ENCODE results near the gene SMYD3. TPM values are rescaled to one million over a fixed set of nuclear protein-coding genes. Genes with fewer than 3 reads are reported as not detected.

Gene SMYD3
- total RNA-seq, 1 donor = 171 TPM

GRCh38 chr1:246081856-246082668, 425.0 kb downstream of the SMYD3 start:
- Histone ChIP-seq H3K27me3 (ENCODE audit: insufficient read depth, low read length) (no peaks in the 10 kb centered on the region), H3K36me3 (ENCODE audit: insufficient read depth, low read length) (no peaks in the 10 kb centered on the region), H2AFZ (ENCODE audit: low read length) (no peak overlapping the region), H3K4me2 (ENCODE audit: insufficient read depth, low read length) (no peak overlapping the region), H3K9me3 (ENCODE audit: low read depth, low read length) (peaks cover 2% of the 10 kb centered on the region), H3K4me3 (ENCODE audit: insufficient read depth, low read length) (no peak overlapping the region), H3K79me2 (ENCODE audit: insufficient read depth, low read length) (no peaks in the 10 kb centered on the region), H4K20me1 (ENCODE audit: insufficient read depth, low read length) (no peaks in the 10 kb centered on the region), H3K27ac (ENCODE audit: low read depth, low read length) (no peak overlapping the region), H3K4me1 (ENCODE audit: insufficient read depth, low read length) (no peaks in the 10 kb centered on the region)
- TF ChIP-seq, protein P1, sequence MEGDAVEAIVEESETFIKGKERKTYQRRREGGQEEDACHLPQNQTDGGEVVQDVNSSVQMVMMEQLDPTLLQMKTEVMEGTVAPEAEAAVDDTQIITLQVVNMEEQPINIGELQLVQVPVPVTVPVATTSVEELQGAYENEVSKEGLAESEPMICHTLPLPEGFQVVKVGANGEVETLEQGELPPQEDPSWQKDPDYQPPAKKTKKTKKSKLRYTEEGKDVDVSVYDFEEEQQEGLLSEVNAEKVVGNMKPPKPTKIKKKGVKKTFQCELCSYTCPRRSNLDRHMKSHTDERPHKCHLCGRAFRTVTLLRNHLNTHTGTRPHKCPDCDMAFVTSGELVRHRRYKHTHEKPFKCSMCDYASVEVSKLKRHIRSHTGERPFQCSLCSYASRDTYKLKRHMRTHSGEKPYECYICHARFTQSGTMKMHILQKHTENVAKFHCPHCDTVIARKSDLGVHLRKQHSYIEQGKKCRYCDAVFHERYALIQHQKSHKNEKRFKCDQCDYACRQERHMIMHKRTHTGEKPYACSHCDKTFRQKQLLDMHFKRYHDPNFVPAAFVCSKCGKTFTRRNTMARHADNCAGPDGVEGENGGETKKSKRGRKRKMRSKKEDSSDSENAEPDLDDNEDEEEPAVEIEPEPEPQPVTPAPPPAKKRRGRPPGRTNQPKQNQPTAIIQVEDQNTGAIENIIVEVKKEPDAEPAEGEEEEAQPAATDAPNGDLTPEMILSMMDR (IDR thresholded peaks at IDR 0.05; ENCODE audit: extremely low read depth, low read depth, low read length) = no peak
- no peak for DNase-seq (ENCODE audit: insufficient read length, low spot score, missing footprints)

GRCh38 chr1:246081138-246081702, 425.9 kb downstream of the SMYD3 start:
- no peak overlapping the region for H2AFZ ChIP-seq (ENCODE audit: low read length)
- H3K36me3 ChIP-seq (ENCODE audit: insufficient read depth, low read length) = no peaks in the 10 kb centered on the region
- no peaks in the 10 kb centered on the region for H3K9me3 ChIP-seq (ENCODE audit: low read depth, low read length)
- H3K27me3 ChIP-seq (ENCODE audit: insufficient read depth, low read length) = no peaks in the 10 kb centered on the region
- DNase-seq (ENCODE audit: insufficient read length, low spot score, missing footprints) = no peak
- no peaks in the 10 kb centered on the region for H4K20me1 ChIP-seq (ENCODE audit: insufficient read depth, low read length)
- no peaks in the 10 kb centered on the region for H3K79me2 ChIP-seq (ENCODE audit: insufficient read depth, low read length)
- no peaks in the 10 kb centered on the region for H3K4me1 ChIP-seq (ENCODE audit: insufficient read depth, low read length)
- TF ChIP-seq, protein P1 (IDR thresholded peaks at IDR 0.05; ENCODE audit: extremely low read depth, low read depth, low read length) = no peak
- H3K4me2 ChIP-seq (ENCODE audit: insufficient read depth, low read length) = no peak overlapping the region
- H3K27ac ChIP-seq (ENCODE audit: low read depth, low read length) = no peak overlapping the region
- no peak overlapping the region for H3K4me3 ChIP-seq (ENCODE audit: insufficient read depth, low read length)

DNA sequence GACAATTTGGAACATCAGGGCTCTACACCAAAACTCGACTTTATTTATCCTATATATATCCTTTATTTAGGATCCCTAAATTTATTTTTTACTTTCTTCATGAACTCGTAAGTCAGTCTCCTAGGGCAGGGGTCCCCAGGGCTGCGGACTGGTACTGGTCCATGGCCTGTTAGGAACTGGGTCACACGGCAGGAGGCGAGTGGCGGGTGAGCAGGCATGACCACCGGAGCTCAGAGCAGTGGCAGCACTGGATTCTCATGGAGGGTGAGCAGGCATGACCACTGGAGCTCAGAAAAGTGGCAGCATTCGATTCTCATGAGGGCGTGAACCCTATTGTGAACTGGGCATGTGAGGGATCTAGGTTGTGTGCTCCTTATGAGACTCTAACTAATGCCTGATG, 427.0 kb downstream of the SMYD3 start:
- Histone ChIP-seq H2AFZ (ENCODE audit: low read length) (no peak overlapping the region), H3K27ac (ENCODE audit: low read depth, low read length) (no peak overlapping the region)

GRCh38 chr1:246078888-246079252, 428.2 kb downstream of the SMYD3 start:
- no peaks in the 10 kb centered on the region for H3K4me1 ChIP-seq (ENCODE audit: insufficient read depth, low read length)
- H3K9me3 ChIP-seq (ENCODE audit: low read depth, low read length) = no peaks in the 10 kb centered on the region
- no peaks in the 10 kb centered on the region for H4K20me1 ChIP-seq (ENCODE audit: insufficient read depth, low read length)
- H2AFZ ChIP-seq (ENCODE audit: low read length) = no peak overlapping the region
- H3K4me3 ChIP-seq (ENCODE audit: insufficient read depth, low read length) = no peak overlapping the region
- no peak overlapping the region for H3K4me2 ChIP-seq (ENCODE audit: insufficient read depth, low read length)
- H3K27ac ChIP-seq (ENCODE audit: low read depth, low read length) = no peak overlapping the region
- TF ChIP-seq, protein P1 (IDR thresholded peaks at IDR 0.05; ENCODE audit: extremely low read depth, low read depth, low read length) = no peak
- DNase-seq (ENCODE audit: insufficient read length, low spot score, missing footprints) = peak; percentile 17
- H3K36me3 ChIP-seq (ENCODE audit: insufficient read depth, low read length) = no peaks in the 10 kb centered on the region
- no peaks in the 10 kb centered on the region for H3K79me2 ChIP-seq (ENCODE audit: insufficient read depth, low read length)
- H3K27me3 ChIP-seq (ENCODE audit: insufficient read depth, low read length) = no peaks in the 10 kb centered on the region

More for the DNA sequence above, 427.0 kb downstream of the SMYD3 start:
- H3K9me3 ChIP-seq (ENCODE audit: low read depth, low read length) = no peaks in the 10 kb centered on the region
- no peaks in the 10 kb centered on the region for H3K4me1 ChIP-seq (ENCODE audit: insufficient read depth, low read length)
- DNase-seq (ENCODE audit: insufficient read length, low spot score, missing footprints) = no peak
- H3K4me2 ChIP-seq (ENCODE audit: insufficient read depth, low read length) = no peak overlapping the region
- no peaks in the 10 kb centered on the region for H3K27me3 ChIP-seq (ENCODE audit: insufficient read depth, low read length)
- no peaks in the 10 kb centered on the region for H3K36me3 ChIP-seq (ENCODE audit: insufficient read depth, low read length)
- H3K4me3 ChIP-seq (ENCODE audit: insufficient read depth, low read length) = no peak overlapping the region
- no peaks in the 10 kb centered on the region for H3K79me2 ChIP-seq (ENCODE audit: insufficient read depth, low read length)
- TF ChIP-seq, protein P1 (IDR thresholded peaks at IDR 0.05; ENCODE audit: extremely low read depth, low read depth, low read length) = no peak
- H4K20me1 ChIP-seq (ENCODE audit: insufficient read depth, low read length) = no peaks in the 10 kb centered on the region
